GM12892 (cell line): ENCODE results near the gene ABLIM2.

ENCODE experiments used
- POLR2A ChIP-seq: IDR thresholded peaks from 2 replicates; pipeline ENCODE4 v1.6.1; 2011; ENCODE audit warnings: low read depth, low read length, control low read depth
- TAF1 ChIP-seq: IDR thresholded peaks from 2 replicates; pipeline ENCODE4 v1.6.1; 2011; ENCODE audit warnings: low read depth, mild to moderate bottlenecking, control low read depth, low read length, borderline replicate concordance

- no peak for TF ChIP-seq POLR2A
- TF ChIP-seq TAF1, result no peak
Observed at GRCh38 chr4:8040607-8041006, 118.0 kb downstream of the ABLIM2 start.
